ENCODE data around the gene ECHS1.

The ECHS1 gene

GRCh38 chr10:133365461-133366129 is 7.6 kb downstream of the ECHS1 start:
- no peak overlapping the region for H3K27ac ChIP-seq
- no peak for TF ChIP-seq ZFX (IDR thresholded peaks at IDR 0.05; ENCODE audit: borderline replicate concordance)
- TF ChIP-seq, protein P1, sequence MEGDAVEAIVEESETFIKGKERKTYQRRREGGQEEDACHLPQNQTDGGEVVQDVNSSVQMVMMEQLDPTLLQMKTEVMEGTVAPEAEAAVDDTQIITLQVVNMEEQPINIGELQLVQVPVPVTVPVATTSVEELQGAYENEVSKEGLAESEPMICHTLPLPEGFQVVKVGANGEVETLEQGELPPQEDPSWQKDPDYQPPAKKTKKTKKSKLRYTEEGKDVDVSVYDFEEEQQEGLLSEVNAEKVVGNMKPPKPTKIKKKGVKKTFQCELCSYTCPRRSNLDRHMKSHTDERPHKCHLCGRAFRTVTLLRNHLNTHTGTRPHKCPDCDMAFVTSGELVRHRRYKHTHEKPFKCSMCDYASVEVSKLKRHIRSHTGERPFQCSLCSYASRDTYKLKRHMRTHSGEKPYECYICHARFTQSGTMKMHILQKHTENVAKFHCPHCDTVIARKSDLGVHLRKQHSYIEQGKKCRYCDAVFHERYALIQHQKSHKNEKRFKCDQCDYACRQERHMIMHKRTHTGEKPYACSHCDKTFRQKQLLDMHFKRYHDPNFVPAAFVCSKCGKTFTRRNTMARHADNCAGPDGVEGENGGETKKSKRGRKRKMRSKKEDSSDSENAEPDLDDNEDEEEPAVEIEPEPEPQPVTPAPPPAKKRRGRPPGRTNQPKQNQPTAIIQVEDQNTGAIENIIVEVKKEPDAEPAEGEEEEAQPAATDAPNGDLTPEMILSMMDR (IDR thresholded peaks at IDR 0.05), result no peak

GRCh38 chr10:133364645-133365431 is 8.3 kb downstream of the ECHS1 start:
- H3K27ac ChIP-seq, result 0 out of 2 replicates have a peak overlapping the region, but pooled peaks have one; percentile 5
- TF ChIP-seq, protein P1 (IDR thresholded peaks at IDR 0.05), result no peak
- TF ChIP-seq ZFX (IDR thresholded peaks at IDR 0.05; ENCODE audit: borderline replicate concordance), result no peak

GRCh38 chr10:133362846-133363245 is 10.3 kb downstream of the ECHS1 start:
- TF ChIP-seq ZFX (IDR thresholded peaks at IDR 0.05; ENCODE audit: borderline replicate concordance), result no peak
- TF ChIP-seq, protein P1 (IDR thresholded peaks at IDR 0.05), result no peak
- H3K27ac ChIP-seq, result peak overlapping the region; percentile 97; the same call in 1 of the 2 replicates

- TF ChIP-seq, protein P1 (IDR thresholded peaks at IDR 0.05), result no peak
- H3K27ac ChIP-seq, result peak overlapping the region; percentile 97
These were observed 11.2 kb downstream of the ECHS1 start for GRCh38 chr10:133361773-133362441.

DNA sequence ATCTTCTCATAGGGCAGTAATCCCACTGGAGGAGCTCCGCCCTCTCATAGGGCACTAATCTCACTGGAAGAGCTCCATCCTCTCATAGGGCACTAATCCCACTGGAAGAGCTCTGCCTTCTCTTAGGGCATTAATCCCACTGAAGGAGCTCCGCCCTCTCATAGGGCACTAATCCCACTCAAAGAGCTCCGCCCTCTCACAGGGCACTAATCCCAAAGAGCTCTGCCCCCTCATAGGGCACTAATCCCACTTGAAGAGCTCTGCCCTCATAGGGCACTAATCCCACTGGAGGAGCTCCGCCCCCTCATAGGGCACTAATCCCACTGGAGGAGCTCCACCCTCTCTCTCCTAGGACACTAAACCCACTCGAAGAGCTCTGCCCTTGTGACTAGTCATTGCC is 11.9 kb downstream of the ECHS1 start:
- H3K27ac ChIP-seq, result peak overlapping the region; percentile 97
- no peak for TF ChIP-seq ZFX (IDR thresholded peaks at IDR 0.05; ENCODE audit: borderline replicate concordance)

GRCh38 chr10:133359972-133360610 is 13.1 kb downstream of the ECHS1 start:
- TF ChIP-seq ZFX (IDR thresholded peaks at IDR 0.05; ENCODE audit: borderline replicate concordance), result no peak
- TF ChIP-seq, protein P1 (IDR thresholded peaks at IDR 0.05), result no peak
- H3K27ac ChIP-seq, result peak overlapping the region; percentile 97

- H3K27ac ChIP-seq, result peak overlapping the region; percentile 97
- no peak for TF ChIP-seq ZFX (IDR thresholded peaks at IDR 0.05; ENCODE audit: borderline replicate concordance)
- TF ChIP-seq, protein P1 (IDR thresholded peaks at IDR 0.05), result no peak
These were observed 13.6 kb downstream of the ECHS1 start for GRCh38 chr10:133359554-133359971.

Measured in 22Rv1 (cell line).